ENCODE data around the gene TBC1D12. TPM values are rescaled to one million over a fixed set of nuclear protein-coding genes. Genes with fewer than 3 reads are reported as not detected.

The TBC1D12 gene
- total RNA-seq, 2 experiments from 2014 or later, result 0.27 to 0.42 TPM

GRCh38 chr10:94409021-94409657 is 6.8 kb downstream of the TBC1D12 start:
- Mint-ChIP-seq H3K36me3 (ENCODE audit: low read depth) (no peaks in the 10 kb centered on the region), H3K27ac (no peak overlapping the region), H3K27me3 (peaks cover 88% of the 10 kb centered on the region), H3K4me3 (no peak overlapping the region), H3K4me1 (ENCODE audit: low read depth) (no peaks in the 10 kb centered on the region), H3K9me3 (no peaks in the 10 kb centered on the region)
- no peak overlapping the region for H3K4me3 ChIP-seq (ENCODE audit: low read length)
- intact Hi-C loops (cut with DNase I, micrococcal nuclease), result loop anchor here in 1 of 2 experiments (5.0 kb wide), 1 partner anchor 898 kb away; no protein-coding TSS in a partner anchor
- no peak overlapping the region for H3K27ac ChIP-seq (ENCODE audit: low read depth in 1 of 2, low read length in 2 of 2)
- peaks cover 0 to 2% of the 10 kb centered on the region in 2 experiments for H3K9me3 ChIP-seq (ENCODE audit: control insufficient read depth in 1 of 2, insufficient read depth in 1 of 2, low read length in 2 of 2)
- H3K27me3 ChIP-seq (ENCODE audit: control insufficient read depth in 1 of 2, insufficient read depth in 2 of 2, low read length in 2 of 2), result peaks cover 23 to 66% of the 10 kb centered on the region in 2 experiments
- ATAC-seq (ENCODE audit: poor library complexity) (no peak), DNase-seq (no peak)
- TF ChIP-seq CTCF (IDR thresholded peaks at IDR 0.05), result no peak
- ChIA-PET CTCF (no interaction called here), POLR2A (no interaction called here)
- no peaks in the 10 kb centered on the region for H3K4me1 ChIP-seq (ENCODE audit: insufficient read depth, low read length)
- H3K36me3 ChIP-seq (ENCODE audit: insufficient read depth, low read length), result no peaks in the 10 kb centered on the region

DNA sequence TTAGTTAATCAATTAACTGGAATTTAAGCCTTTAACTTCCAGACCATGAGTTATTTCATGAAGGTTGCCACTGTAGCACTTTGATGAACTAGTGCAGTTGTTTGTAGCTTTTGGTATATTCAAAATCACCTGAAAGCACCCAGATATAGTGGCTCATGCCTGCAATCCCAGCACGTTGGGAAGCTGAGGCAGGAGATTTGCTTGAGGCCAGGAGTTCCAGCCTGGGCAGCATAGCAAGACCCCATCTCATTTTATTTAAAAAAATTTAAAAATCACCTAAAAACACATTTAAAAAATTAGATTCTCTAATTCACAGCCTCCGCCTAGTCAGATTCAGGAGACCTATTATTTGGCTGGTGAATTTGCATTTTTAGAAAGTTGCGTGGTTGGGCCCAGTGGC is 9.0 kb downstream of the TBC1D12 start:
- TF ChIP-seq CTCF (IDR thresholded peaks at IDR 0.05), result no peak
- no peaks in the 10 kb centered on the region for H3K4me1 Mint-ChIP-seq (ENCODE audit: low read depth)
- H3K27ac Mint-ChIP-seq, result no peak overlapping the region
- intact Hi-C loops (cut with DNase I, micrococcal nuclease), result no loop called here
- Histone ChIP-seq H3K4me3 (ENCODE audit: low read length) (no peak overlapping the region), H3K27me3 (ENCODE audit: control insufficient read depth in 1 of 2, insufficient read depth in 2 of 2, low read length in 2 of 2) (peaks cover 14 to 44% of the 10 kb centered on the region in 2 experiments), H3K4me1 (ENCODE audit: insufficient read depth, low read length) (no peaks in the 10 kb centered on the region), H3K27ac (ENCODE audit: low read depth in 1 of 2, low read length in 2 of 2) (no peak overlapping the region), H3K36me3 (ENCODE audit: insufficient read depth, low read length) (no peaks in the 10 kb centered on the region), H3K9me3 (ENCODE audit: control insufficient read depth in 1 of 2, insufficient read depth in 1 of 2, low read length in 2 of 2) (no peaks in the 10 kb centered on the region)
- no peak for ATAC-seq (ENCODE audit: poor library complexity)
- no peaks in the 10 kb centered on the region for H3K36me3 Mint-ChIP-seq (ENCODE audit: low read depth)
- no peak for DNase-seq
- H3K4me3 Mint-ChIP-seq, result no peak overlapping the region
- CTCF ChIA-PET, result no interaction called here
- no peaks in the 10 kb centered on the region for H3K9me3 Mint-ChIP-seq
- POLR2A ChIA-PET, result no interaction called here
- H3K27me3 Mint-ChIP-seq, result peaks cover 73% of the 10 kb centered on the region

- Histone ChIP-seq H3K27ac (ENCODE audit: low read depth in 1 of 2, low read length in 2 of 2) (no peak overlapping the region), H3K36me3 (ENCODE audit: insufficient read depth, low read length) (no peaks in the 10 kb centered on the region), H3K9me3 (ENCODE audit: control insufficient read depth in 1 of 2, insufficient read depth in 1 of 2, low read length in 2 of 2) (no peaks in the 10 kb centered on the region), H3K4me1 (ENCODE audit: insufficient read depth, low read length) (no peaks in the 10 kb centered on the region), H3K4me3 (ENCODE audit: low read length) (no peak overlapping the region), H3K27me3 (ENCODE audit: control insufficient read depth in 1 of 2, insufficient read depth in 2 of 2, low read length in 2 of 2) (peaks cover 7 to 32% of the 10 kb centered on the region in 2 experiments)
- H3K9me3 Mint-ChIP-seq, result no peaks in the 10 kb centered on the region
- intact Hi-C loops (cut with DNase I, micrococcal nuclease), result no loop called here
- no peak for TF ChIP-seq CTCF (IDR thresholded peaks at IDR 0.05)
- peaks cover 67% of the 10 kb centered on the region for H3K27me3 Mint-ChIP-seq
- H3K36me3 Mint-ChIP-seq (ENCODE audit: low read depth), result no peaks in the 10 kb centered on the region
- H3K4me3 Mint-ChIP-seq, result no peak overlapping the region
- H3K4me1 Mint-ChIP-seq (ENCODE audit: low read depth), result no peaks in the 10 kb centered on the region
- H3K27ac Mint-ChIP-seq, result no peak overlapping the region
- POLR2A ChIA-PET, result no interaction called here
- CTCF ChIA-PET, result no interaction called here
- DNase-seq (no peak), ATAC-seq (ENCODE audit: poor library complexity) (no peak)
Observed at GRCh38 chr10:94412449-94412848, 10.1 kb downstream of the TBC1D12 start.

Data from CD4-positive, alpha-beta T cell (primary cell).